HCT116 (cell line): ENCODE data around the gene RPTOR.

Experiments
- ATF3 ChIP-seq: IDR thresholded peaks from 2 replicates; pipeline ENCODE4 v1.6.1; 2012
- CTCF ChIP-seq, 3 experiments: fragments of 200-600 bp in 1 of 3; sonication (generic) in 1 of 3; IDR thresholded peaks in 2 of 3; conservative IDR thresholded peaks in 1 of 3; 2 replicates each; pipeline ENCODE4 v1.5.1; 2012 to 2017; ENCODE audit warnings: low read depth in 2 of 3, low read length in 2 of 3, antibody characterized with exemption in 1 of 3, borderline replicate concordance in 1 of 3, control low read depth in 1 of 3, mild to moderate bottlenecking in 1 of 3, mixed read lengths in 1 of 3, mixed run types in 1 of 3, moderate library complexity in 1 of 3; ENCODE audit not compliant: insufficient read depth in 1 of 3
- FOSL1 ChIP-seq: IDR thresholded peaks from 2 replicates; pipeline ENCODE4 v1.6.1; 2012; ENCODE audit warnings: low read depth
- POLR2A ChIP-seq: IDR thresholded peaks from 2 replicates; pipeline ENCODE4 v1.7.0; 2011; ENCODE audit warnings: borderline replicate concordance; ENCODE audit not compliant: insufficient read depth, insufficient read length; ENCODE audit errors: extremely low read depth

- TF ChIP-seq FOSL1 (no peak), POLR2A (no peak), CTCF (IDR thresholded peaks at IDR 0.05 in 2 of 3, conservative IDR thresholded peaks at IDR 0.05 in 1 of 3; ENCODE audit: borderline replicate concordance in 1 of 3, insufficient read depth in 1 of 3, low read depth in 2 of 3, low read length in 2 of 3) (no peak), ATF3 (no peak)
These were observed 450.5 kb downstream of the RPTOR start for GRCh38 chr17:80995131-80995530.
